Measurements from ENCODE around the gene TMEM184A.

GRCh38 chr7:1530946-1531262 lies 25.1 kb downstream of the TMEM184A start:
- TF ChIP-seq MAX (IDR thresholded peaks at IDR 0.05) (no peak; the same call in 1 of the 2 replicates), CTCF (IDR thresholded peaks at IDR 0.05; ENCODE audit: control extremely low read depth in 1 of 3, insufficient read depth in 1 of 3, low read depth in 1 of 3, low read length in 3 of 3) (no peak), ATF3 (IDR thresholded peaks at IDR 0.05; ENCODE audit: insufficient read depth, low read depth, low read length) (no peak), RAD21 (IDR thresholded peaks at IDR 0.05 in 1 of 2, conservative IDR thresholded peaks at IDR 0.05 in 1 of 2; ENCODE audit: low read depth in 2 of 2, low read length in 2 of 2) (no peak), CBX8 (IDR thresholded peaks at IDR 0.05; ENCODE audit: borderline replicate concordance, low read depth, low read length) (no peak), POLR2A (IDR thresholded peaks at IDR 0.05; ENCODE audit: control extremely low read depth in 1 of 2, low read depth in 2 of 2, low read length in 2 of 2) (no peak), EZH2 (IDR thresholded peaks at IDR 0.05; ENCODE audit: low read depth, low read length, severe bottlenecking) (no peak), CHD2 (IDR thresholded peaks at IDR 0.05; ENCODE audit: low read length) (no peak), TAF1 (IDR thresholded peaks at IDR 0.05; ENCODE audit: low read depth, low read length) (no peak), RFX5 (IDR thresholded peaks at IDR 0.05; ENCODE audit: borderline replicate concordance, low read depth, low read length) (no peak)
